GM21737 (cell line): ENCODE results near the gene FRS2.
"Not testable (repeated sequence)": the region's sequence is repeated elsewhere in the genome, so short reads cannot be mapped to it uniquely, and the experiment has no call there.

ENCODE experiments used
- ATAC-seq: cut with Tn5 transposase; IDR thresholded peaks from one replicate; pipeline ENCODE4 v1.9.1; 2021; ENCODE audit warnings: mild to moderate bottlenecking, moderate library complexity; ENCODE audit not compliant: unreplicated experiment

The FRS2 gene

GRCh38 chr12:69570545-69571399 lies 100.6 kb downstream of the FRS2 start:
- peak; percentile 74 for ATAC-seq

GRCh38 chr12:69575346-69575745 lies 105.2 kb downstream of the FRS2 start:
- no peak for ATAC-seq

GRCh38 chr12:69578283-69578682 lies 108.1 kb downstream of the FRS2 start:
- ATAC-seq: no peak

GRCh38 chr12:69579029-69579428 lies 108.8 kb downstream of the FRS2 start:
- no peak for ATAC-seq

DNA sequence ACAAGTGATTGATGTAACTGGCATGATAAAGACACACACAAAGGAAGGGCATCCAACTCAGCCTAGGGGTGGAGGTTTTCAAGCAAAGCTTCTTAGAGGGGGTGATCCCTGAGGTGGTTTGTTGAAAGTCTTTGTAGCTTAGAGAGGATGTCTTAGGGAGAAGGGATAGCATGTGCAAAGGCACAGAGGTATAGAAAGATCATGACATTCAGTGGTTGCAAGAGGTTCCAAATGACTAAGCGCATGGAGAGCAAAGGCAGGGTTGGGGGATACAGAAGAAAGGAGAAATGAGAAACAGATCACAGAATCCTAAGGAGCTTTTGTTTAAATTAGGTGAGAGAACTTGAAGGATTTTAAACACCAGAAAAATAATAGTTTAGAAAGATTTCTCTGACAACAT lies 109.9 kb downstream of the FRS2 start:
- no peak for ATAC-seq

DNA sequence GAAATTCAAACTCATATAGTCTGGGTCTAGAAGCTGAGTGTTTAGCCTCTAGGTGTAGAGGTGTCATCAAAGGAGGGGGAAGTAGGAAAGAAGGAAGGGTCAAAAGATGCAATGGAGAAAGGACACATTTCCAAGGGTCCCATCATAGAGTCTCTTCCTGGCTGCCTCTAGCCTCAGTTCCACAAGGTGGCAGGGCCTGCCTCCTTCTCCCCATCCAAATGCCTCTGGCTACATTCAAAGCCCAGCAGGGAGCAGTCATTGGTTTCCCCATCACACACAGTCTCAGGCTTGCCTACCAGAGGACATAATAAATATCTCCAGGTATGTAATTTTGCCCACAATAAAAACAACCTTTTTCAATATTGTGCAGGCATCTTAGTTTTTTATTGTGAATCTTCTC lies 113.0 kb downstream of the FRS2 start:
- no peak for ATAC-seq

GRCh38 chr12:69585189-69586062 lies 115.2 kb downstream of the FRS2 start, which contains the start of gene CCT2:
CCT2 (plus strand) TSS chr12:69585459; CDS start chr12:69585522, 63 bp downstream.
- ATAC-seq: peak; percentile 98

DNA sequence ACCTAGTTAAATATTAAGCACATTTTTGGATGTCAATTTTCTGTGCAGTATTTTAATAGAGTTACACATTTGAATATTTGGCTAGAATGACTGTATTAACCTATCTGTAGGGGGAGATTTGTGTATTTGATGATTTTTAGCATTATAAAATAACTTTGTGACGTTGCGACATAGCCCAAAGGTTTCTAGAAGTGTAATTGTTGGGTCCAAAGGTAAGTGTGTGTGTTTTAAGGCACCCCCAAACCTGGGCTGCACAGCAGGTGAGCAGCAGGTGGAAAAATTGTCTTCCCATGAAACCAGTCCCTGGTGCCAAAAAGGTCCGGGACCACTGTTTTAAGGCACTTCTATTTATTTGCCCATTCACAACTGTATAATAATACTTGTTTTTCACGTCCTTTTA lies 118.3 kb downstream of the FRS2 start:
- ATAC-seq: no peak

- ATAC-seq: no peak
These were observed 118.9 kb downstream of the FRS2 start for GRCh38 chr12:69589082-69589481.

- ATAC-seq: no peak
These were observed 125.5 kb downstream of the FRS2 start for GRCh38 chr12:69595689-69596088.

GRCh38 chr12:69598174-69598753 lies 128.1 kb downstream of the FRS2 start:
- ATAC-seq: no peak

DNA sequence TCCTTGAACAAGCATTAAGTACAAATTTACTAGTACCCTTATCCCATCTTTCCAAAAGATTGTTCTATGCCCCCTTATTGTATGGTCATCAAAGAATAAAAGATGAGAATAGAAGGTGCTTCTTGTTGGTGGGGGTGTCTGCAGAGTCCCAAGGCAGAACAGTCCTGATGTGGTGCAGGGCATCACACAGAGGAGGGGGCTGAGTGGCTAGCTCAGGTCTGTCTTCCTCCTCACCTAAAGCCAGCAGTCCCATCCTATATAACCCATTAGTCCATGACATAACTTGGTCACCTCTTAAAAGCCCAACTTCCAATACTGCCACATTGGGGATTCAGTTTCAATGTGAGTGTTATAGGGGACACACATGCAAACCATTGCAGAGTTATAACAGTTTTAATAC lies 130.6 kb downstream of the FRS2 start:
- ATAC-seq: no peak

DNA sequence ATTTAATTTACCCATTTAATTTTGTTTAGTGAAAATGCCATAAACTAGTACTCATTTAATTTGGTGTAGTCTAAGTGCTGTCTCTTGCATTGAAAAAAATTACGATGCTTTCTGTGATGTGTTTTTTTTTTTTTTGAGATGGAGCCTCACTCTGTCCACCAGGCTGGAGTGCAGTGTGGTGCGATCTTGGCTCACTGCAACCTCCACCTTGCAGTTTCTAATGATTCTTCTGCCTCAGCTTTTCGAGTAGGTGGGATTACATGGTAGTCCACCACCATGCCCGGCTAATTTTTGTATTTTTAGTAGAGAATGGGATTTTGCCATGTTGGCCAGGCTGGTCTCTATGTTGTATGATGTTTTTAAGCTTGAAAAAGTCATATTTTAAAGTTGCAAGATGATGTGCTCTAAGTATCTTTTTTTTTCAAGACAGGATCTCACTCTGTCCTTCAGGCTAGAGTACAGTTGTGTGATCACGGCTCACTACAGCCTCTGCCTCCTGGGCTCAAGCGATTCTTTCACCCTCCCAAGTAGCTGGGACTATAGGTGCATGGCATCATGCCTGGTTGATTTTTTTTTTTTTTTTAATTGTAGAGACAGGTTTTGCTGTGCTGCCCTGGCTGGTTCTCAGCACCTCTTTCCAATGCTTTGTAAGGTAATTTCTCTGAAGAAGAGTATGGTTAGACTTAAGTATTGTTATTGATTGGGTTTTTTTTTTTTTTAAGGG lies 131.9 kb downstream of the FRS2 start:
- ATAC-seq: no peak

GRCh38 chr12:69602954-69603353 lies 132.8 kb downstream of the FRS2 start:
- ATAC-seq: no peak

GRCh38 chr12:69603556-69603955 lies 133.4 kb downstream of the FRS2 start:
- ATAC-seq: not testable (repeated sequence)

DNA sequence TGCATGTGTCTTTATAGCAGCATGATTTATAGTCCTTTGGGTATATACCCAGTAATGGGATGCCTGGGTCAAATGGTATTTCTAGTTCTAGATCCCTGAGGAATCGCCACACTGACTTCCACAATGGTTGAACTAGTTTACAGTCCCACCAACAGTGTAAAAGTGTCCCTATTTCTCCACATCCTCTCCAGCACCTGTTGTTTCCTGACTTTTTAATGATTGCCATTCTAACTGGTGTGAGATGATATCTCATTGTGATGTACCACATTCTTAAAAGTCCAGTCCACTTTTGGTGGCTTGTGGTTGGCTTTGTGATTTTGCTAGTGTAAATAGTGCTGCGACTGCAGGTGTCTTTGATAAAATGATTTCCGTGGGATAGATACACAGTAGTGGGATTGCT lies 134.1 kb downstream of the FRS2 start:
- ATAC-seq: not testable (repeated sequence)

- ATAC-seq: no peak
These were observed 137.9 kb downstream of the FRS2 start for GRCh38 chr12:69608114-69608513.

- no peak for ATAC-seq
These were observed 139.9 kb downstream of the FRS2 start for GRCh38 chr12:69610126-69610525.

DNA sequence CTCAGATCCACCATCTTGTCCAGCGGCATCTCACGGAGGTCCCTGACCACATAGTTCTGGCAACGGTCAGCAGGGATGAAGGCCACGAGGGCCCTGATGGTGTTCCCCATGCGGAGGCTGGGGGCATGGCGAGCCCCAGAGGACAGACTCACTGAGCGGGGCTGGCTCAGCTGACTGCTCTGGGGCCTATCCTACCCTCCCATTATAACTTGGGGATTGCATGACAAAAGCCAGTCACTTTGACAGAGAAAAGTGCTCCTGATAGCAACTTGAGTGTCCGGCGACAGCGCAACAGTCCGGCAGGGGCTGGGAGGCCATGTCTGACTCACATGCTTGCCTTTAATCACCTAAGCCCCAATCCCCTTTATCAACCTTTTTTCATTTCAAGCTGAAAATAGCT lies 140.5 kb downstream of the FRS2 start, which contains the start of gene LRRC10:
Gene LRRC10 (minus strand): TSS at position 179 of the 400 bp plus-strand sequence. CDS start 69 bp downstream, at position 110.
- no peak for ATAC-seq

- no peak for ATAC-seq
These were observed 143.2 kb downstream of the FRS2 start for GRCh38 chr12:69613351-69613750.

DNA sequence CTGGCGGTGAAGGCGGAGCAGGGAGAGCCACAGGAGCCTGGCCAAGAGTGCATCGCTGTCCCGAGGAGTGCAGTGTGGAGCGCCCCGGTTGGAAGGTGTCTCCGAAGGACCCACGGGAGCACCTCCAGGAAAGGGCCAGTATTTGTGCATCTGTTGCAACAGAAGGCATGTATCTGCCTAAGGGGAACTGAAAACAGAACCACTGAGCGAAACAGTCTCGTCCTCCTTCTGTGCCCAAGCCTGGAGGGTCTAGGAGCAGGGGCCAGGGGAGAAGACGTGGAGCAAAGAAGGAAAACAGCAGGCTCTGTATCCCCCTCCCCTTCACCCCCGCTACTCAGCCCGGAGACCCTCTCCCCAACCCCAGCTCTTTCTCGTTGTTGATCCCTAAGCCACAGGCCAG lies 145.8 kb downstream of the FRS2 start:
- no peak for ATAC-seq
